ENCODE results near the gene CPEB3. TPM values are rescaled to one million over a fixed set of nuclear protein-coding genes. Genes with fewer than 3 reads are reported as not detected.
A peak's percentile ranks its signal among the peaks of the same experiment; 100 is the strongest.
"Not testable (repeated sequence)": the region's sequence is repeated elsewhere in the genome, so short reads cannot be mapped to it uniquely, and the experiment has no call there.

CPEB3 gene
- total and polyA plus RNA-seq, 3 experiments from 2014 or later, result 1.6 to 2.1 (median 2.1) TPM

GRCh38 chr10:92146781-92147180 is 144.1 kb downstream of the CPEB3 start:
- CTCF ChIA-PET, result no interaction called here

GRCh38 chr10:92146107-92146506 is 144.8 kb downstream of the CPEB3 start:
- Mint-ChIP-seq H3K36me3 (peaks cover 0 to 8% (median 2%) of the 10 kb centered on the region in 3 donors), H3K27me3 (no peaks in the 10 kb centered on the region), H3K4me1 (peaks cover 1 to 16% (median 4%) of the 10 kb centered on the region in 3 donors), H3K27ac (no peak overlapping the region), H3K4me3 (no peak overlapping the region), H3K9me3 (no peaks in the 10 kb centered on the region)
- Histone ChIP-seq H3K36me3 (ENCODE audit: insufficient read depth, low read length) (no peaks in the 10 kb centered on the region), H3K27ac (ENCODE audit: low read depth, low read length) (no peak overlapping the region), H3K27me3 (ENCODE audit: insufficient read depth, low read length, poor library complexity, severe bottlenecking) (no peaks in the 10 kb centered on the region), H3K9me3 (ENCODE audit: low read length) (no peaks in the 10 kb centered on the region), H3K4me1 (ENCODE audit: insufficient read depth, low read length) (no peaks in the 10 kb centered on the region), H3K4me3 (ENCODE audit: low read length) (no peak overlapping the region)
- CTCF ChIA-PET, result no interaction called here
- POLR2A ChIA-PET, result no interaction called here
- DNase-seq, result no peak

More at GRCh38 chr10:92146781-92147180, 144.1 kb downstream of the CPEB3 start:
- Mint-ChIP-seq H3K27me3 (no peaks in the 10 kb centered on the region), H3K4me3 (no peak overlapping the region), H3K36me3 (peaks cover 2 to 8% (median 2%) of the 10 kb centered on the region in 3 donors), H3K4me1 (peaks cover 1 to 16% (median 4%) of the 10 kb centered on the region in 3 donors), H3K9me3 (no peaks in the 10 kb centered on the region), H3K27ac (peak overlapping the region in 3 of 8 donors; percentile 17 to 59 (median 25))
- no peak overlapping the region for H3K4me3 ChIP-seq (ENCODE audit: low read length)
- no peaks in the 10 kb centered on the region for H3K27me3 ChIP-seq (ENCODE audit: insufficient read depth, low read length, poor library complexity, severe bottlenecking)
- POLR2A ChIA-PET, result no interaction called here
- no peak overlapping the region for H3K27ac ChIP-seq (ENCODE audit: low read depth, low read length)
- H3K36me3 ChIP-seq (ENCODE audit: insufficient read depth, low read length), result no peaks in the 10 kb centered on the region
- H3K4me1 ChIP-seq (ENCODE audit: insufficient read depth, low read length), result no peaks in the 10 kb centered on the region
- no peaks in the 10 kb centered on the region for H3K9me3 ChIP-seq (ENCODE audit: low read length)
- DNase-seq, result no peak

GRCh38 chr10:92142949-92143348 is 147.9 kb downstream of the CPEB3 start:
- no peak for DNase-seq
- Histone ChIP-seq H3K27ac (ENCODE audit: low read depth, low read length) (no peak overlapping the region), H3K27me3 (ENCODE audit: insufficient read depth, low read length, poor library complexity, severe bottlenecking) (no peaks in the 10 kb centered on the region), H3K9me3 (ENCODE audit: low read length) (no peaks in the 10 kb centered on the region), H3K36me3 (ENCODE audit: insufficient read depth, low read length) (no peaks in the 10 kb centered on the region), H3K4me1 (ENCODE audit: insufficient read depth, low read length) (no peaks in the 10 kb centered on the region), H3K4me3 (ENCODE audit: low read length) (no peak overlapping the region)
- H3K4me1 Mint-ChIP-seq, result peaks cover 1 to 16% (median 4%) of the 10 kb centered on the region in 3 donors
- H3K27ac Mint-ChIP-seq, result peak overlapping the region in 2 of 8 donors; percentile 13 to 58
- ChIA-PET POLR2A (no interaction called here), CTCF (no interaction called here)
- no peak overlapping the region for H3K4me3 Mint-ChIP-seq
- peaks cover 0 to 9% (median 0%) of the 10 kb centered on the region in 5 donors for H3K9me3 Mint-ChIP-seq
- H3K27me3 Mint-ChIP-seq, result peaks cover 0 to 2% of the 10 kb centered on the region in 2 donors
- H3K36me3 Mint-ChIP-seq, result peaks cover 4 to 23% (median 22%) of the 10 kb centered on the region in 3 donors

GRCh38 chr10:92142512-92142911 is 148.4 kb downstream of the CPEB3 start:
- ChIA-PET POLR2A (no interaction called here), CTCF (no interaction called here)
- Histone ChIP-seq H3K36me3 (ENCODE audit: insufficient read depth, low read length) (no peaks in the 10 kb centered on the region), H3K9me3 (ENCODE audit: low read length) (no peaks in the 10 kb centered on the region), H3K27ac (ENCODE audit: low read depth, low read length) (no peak overlapping the region), H3K27me3 (ENCODE audit: insufficient read depth, low read length, poor library complexity, severe bottlenecking) (no peaks in the 10 kb centered on the region), H3K4me3 (ENCODE audit: low read length) (no peak overlapping the region), H3K4me1 (ENCODE audit: insufficient read depth, low read length) (no peaks in the 10 kb centered on the region)
- Mint-ChIP-seq H3K27me3 (peaks cover 0 to 2% of the 10 kb centered on the region in 2 donors), H3K36me3 (peaks cover 4 to 26% (median 25%) of the 10 kb centered on the region in 3 donors), H3K4me3 (no peak overlapping the region), H3K27ac (peak overlapping the region in 3 of 8 donors; percentile 13 to 58 (median 14)), H3K4me1 (peaks cover 1 to 12% (median 3%) of the 10 kb centered on the region in 3 donors), H3K9me3 (peaks cover 0 to 9% (median 0%) of the 10 kb centered on the region in 5 donors)
- no peak for DNase-seq

GRCh38 chr10:92141147-92141546 is 149.7 kb downstream of the CPEB3 start:
- H3K27ac Mint-ChIP-seq; CTCF ChIA-PET; POLR2A ChIA-PET; H3K4me3 Mint-ChIP-seq; H3K4me1 ChIP-seq (ENCODE audit: insufficient read depth, low read length); H3K36me3 ChIP-seq (ENCODE audit: insufficient read depth, low read length); H3K27me3 ChIP-seq (ENCODE audit: insufficient read depth, low read length, poor library complexity, severe bottlenecking); H3K4me3 ChIP-seq (ENCODE audit: low read length); H3K27me3 Mint-ChIP-seq; H3K9me3 Mint-ChIP-seq; H3K9me3 ChIP-seq (ENCODE audit: low read length); H3K27ac ChIP-seq (ENCODE audit: low read depth, low read length); DNase-seq; H3K4me1 Mint-ChIP-seq: not testable (repeated sequence)
- peaks cover 5 to 37% (median 36%) of the 10 kb centered on the region in 3 donors for H3K36me3 Mint-ChIP-seq

GRCh38 chr10:92134049-92134448 is 156.8 kb downstream of the CPEB3 start:
- H3K27me3 Mint-ChIP-seq; H3K9me3 ChIP-seq (ENCODE audit: low read length); POLR2A ChIA-PET; H3K4me3 Mint-ChIP-seq; H3K27ac ChIP-seq (ENCODE audit: low read depth, low read length); H3K4me3 ChIP-seq (ENCODE audit: low read length); H3K9me3 Mint-ChIP-seq; H3K36me3 ChIP-seq (ENCODE audit: insufficient read depth, low read length); H3K27ac Mint-ChIP-seq; H3K4me1 ChIP-seq (ENCODE audit: insufficient read depth, low read length); CTCF ChIA-PET; H3K4me1 Mint-ChIP-seq; H3K27me3 ChIP-seq (ENCODE audit: insufficient read depth, low read length, poor library complexity, severe bottlenecking); DNase-seq: not testable (repeated sequence)
- H3K36me3 Mint-ChIP-seq, result peaks cover 16 to 55% (median 34%) of the 10 kb centered on the region in 3 donors

- Histone ChIP-seq H3K27ac (ENCODE audit: low read depth, low read length) (no peak overlapping the region), H3K36me3 (ENCODE audit: insufficient read depth, low read length) (no peaks in the 10 kb centered on the region), H3K27me3 (ENCODE audit: insufficient read depth, low read length, poor library complexity, severe bottlenecking) (no peaks in the 10 kb centered on the region), H3K9me3 (ENCODE audit: low read length) (no peaks in the 10 kb centered on the region), H3K4me1 (ENCODE audit: insufficient read depth, low read length) (no peaks in the 10 kb centered on the region), H3K4me3 (ENCODE audit: low read length) (no peak overlapping the region)
- DNase-seq, result no peak
- H3K4me1 Mint-ChIP-seq, result no peaks in the 10 kb centered on the region
- H3K27me3 Mint-ChIP-seq, result peaks cover 0 to 3% of the 10 kb centered on the region in 2 donors
- ChIA-PET CTCF (interaction anchor here (1.6 kb wide), 1 partner anchor 10 kb away, joined by 3 read pairs; no protein-coding TSS in a partner anchor), POLR2A (no interaction called here)
- H3K27ac Mint-ChIP-seq, result no peak overlapping the region
- H3K36me3 Mint-ChIP-seq, result peaks cover 13 to 42% (median 16%) of the 10 kb centered on the region in 3 donors
- H3K9me3 Mint-ChIP-seq, result peaks cover 0 to 4% (median 2%) of the 10 kb centered on the region in 5 donors
- H3K4me3 Mint-ChIP-seq, result no peak overlapping the region
Observed at GRCh38 chr10:92131275-92131820, 159.5 kb downstream of the CPEB3 start.

- no peak overlapping the region for H3K27ac Mint-ChIP-seq
- ChIA-PET CTCF (interaction anchor here (1.6 kb wide), 1 partner anchor 9 kb away, joined by 3 read pairs; no protein-coding TSS in a partner anchor), POLR2A (interaction anchor here (0.5 kb wide), 1 partner anchor 24 kb away, joined by 10 read pairs; no protein-coding TSS in a partner anchor)
- no peaks in the 10 kb centered on the region for H3K27me3 ChIP-seq (ENCODE audit: insufficient read depth, low read length, poor library complexity, severe bottlenecking)
- H3K36me3 ChIP-seq (ENCODE audit: insufficient read depth, low read length), result no peaks in the 10 kb centered on the region
- H3K27ac ChIP-seq (ENCODE audit: low read depth, low read length), result no peak overlapping the region
- peaks cover 8 to 38% (median 14%) of the 10 kb centered on the region in 3 donors for H3K36me3 Mint-ChIP-seq
- no peak for DNase-seq
- no peaks in the 10 kb centered on the region for H3K4me1 Mint-ChIP-seq
- H3K4me3 Mint-ChIP-seq, result no peak overlapping the region
- no peaks in the 10 kb centered on the region for H3K9me3 ChIP-seq (ENCODE audit: low read length)
- H3K4me1 ChIP-seq (ENCODE audit: insufficient read depth, low read length), result no peaks in the 10 kb centered on the region
- H3K4me3 ChIP-seq (ENCODE audit: low read length), result no peak overlapping the region
- peaks cover 0 to 3% of the 10 kb centered on the region in 2 donors for H3K27me3 Mint-ChIP-seq
- H3K9me3 Mint-ChIP-seq, result peaks cover 0 to 4% (median 2%) of the 10 kb centered on the region in 5 donors
Observed at GRCh38 chr10:92130622-92131274, 160.1 kb downstream of the CPEB3 start.
